Colon (tissue), 2 donors: ENCODE results near the gene SLC20A1.

Experiments used
- FAIRE-seq: peaks from 2 replicates; lab custom pipeline; 2012; peaks lifted over from hg19 to GRCh38; lab: Jason Lieb, UNC
- donor health status: control.
- donor health status: control.

The SLC20A1 gene

GRCh38 chr2:112625474-112626114, 20.1 kb upstream of the SLC20A1 start:
- no peak for FAIRE-seq

GRCh38 chr2:112626604-112627059, 19.1 kb upstream of the SLC20A1 start:
- FAIRE-seq: no peak

GRCh38 chr2:112627060-112628040, 18.4 kb upstream of the SLC20A1 start:
- no peak for FAIRE-seq

GRCh38 chr2:112629224-112629623, 16.5 kb upstream of the SLC20A1 start:
- no peak for FAIRE-seq

- no peak for FAIRE-seq
Measured at GRCh38 chr2:112629823-112630222, 15.9 kb upstream of the SLC20A1 start.

GRCh38 chr2:112630268-112630667, 15.5 kb upstream of the SLC20A1 start:
- no peak for FAIRE-seq

GRCh38 chr2:112633708-112634107, 12.0 kb upstream of the SLC20A1 start:
- FAIRE-seq: no peak

GRCh38 chr2:112634153-112634873, 11.4 kb upstream of the SLC20A1 start:
- FAIRE-seq: no peak

- no peak for FAIRE-seq
Measured at GRCh38 chr2:112634874-112635157, 10.9 kb upstream of the SLC20A1 start.

- FAIRE-seq: no peak
Measured at GRCh38 chr2:112636605-112637288, 9.0 kb upstream of the SLC20A1 start.

GRCh38 chr2:112637289-112637660, 8.5 kb upstream of the SLC20A1 start:
- no peak for FAIRE-seq

- no peak for FAIRE-seq
Measured at GRCh38 chr2:112639936-112640335, 5.8 kb upstream of the SLC20A1 start.

- no peak for FAIRE-seq
Measured at GRCh38 chr2:112640467-112640799, 5.3 kb upstream of the SLC20A1 start.

- FAIRE-seq: no peak
Measured at GRCh38 chr2:112640800-112641675, 4.7 kb upstream of the SLC20A1 start.

GRCh38 chr2:112641701-112642100, 4.0 kb upstream of the SLC20A1 start:
- no peak for FAIRE-seq

GRCh38 chr2:112642561-112642960, 3.2 kb upstream of the SLC20A1 start:
- no peak for FAIRE-seq

GRCh38 chr2:112642966-112643365, 2.8 kb upstream of the SLC20A1 start:
- no peak for FAIRE-seq

- no peak for FAIRE-seq
Measured at GRCh38 chr2:112643488-112643887, 2.3 kb upstream of the SLC20A1 start.

GRCh38 chr2:112644155-112644932, 1.4 kb upstream of the SLC20A1 start:
- peak; percentile 5 for FAIRE-seq

GRCh38 chr2:112644933-112645309, 818 bp upstream of the SLC20A1 start:
- FAIRE-seq: no peak
